ENCODE measurements around the gene ITGA8. TPM values are rescaled to one million over a fixed set of nuclear protein-coding genes. Genes with fewer than 3 reads are reported as not detected.
A peak's percentile ranks its signal among the peaks of the same experiment; 100 is the strongest.

Gene ITGA8
- total and polyA plus RNA-seq, 9 of the 15 experiments (the other 6 are each of a cell fraction or from before 2014, with no cell fraction given) = 0.01 to 0.07 (median 0.04) TPM; not detected in 5

- Histone ChIP-seq H3K79me2 (ENCODE audit: control insufficient read depth, insufficient read depth, low read length) (no peaks in the 10 kb centered on the region), H3K4me3 (no peak overlapping the region), H4K20me1 (replicated peaks; ENCODE audit: control insufficient read depth, insufficient read depth, low read length) (no peaks in the 10 kb centered on the region), H3K4me2 (ENCODE audit: insufficient read depth, low read length) (no peak overlapping the region), H3K27me3 (ENCODE audit: control insufficient read depth in 2 of 2, insufficient read depth in 2 of 2, low read length in 2 of 2) (no peaks in the 10 kb centered on the region), H3K4me1 (replicated peaks in 1 of 2; ENCODE audit: control insufficient read depth in 2 of 2, insufficient read depth in 2 of 2, low read length in 2 of 2) (peaks cover 8 to 43% of the 10 kb centered on the region in 2 experiments), H3K27ac (ENCODE audit: extremely low read depth, low read depth, low read length) (no peak overlapping the region), H2AFZ (ENCODE audit: low read depth, low read length) (peak overlapping the region; percentile 60; the same call in 1 of the 2 replicates), H3K9me3 (replicated peaks; ENCODE audit: control insufficient read depth, insufficient read depth, low read depth, low read length) (no peaks in the 10 kb centered on the region), H3K36me3 (ENCODE audit: control insufficient read depth, insufficient read depth, low read length) (no peaks in the 10 kb centered on the region), H3K9me1 (ENCODE audit: control insufficient read depth, insufficient read depth, low read length) (no peaks in the 10 kb centered on the region), H3K9ac (ENCODE audit: insufficient read depth in 1 of 2, low read depth in 2 of 2, low read length in 2 of 2) (no peak overlapping the region)
- intact Hi-C loops (cut with micrococcal nuclease) = no loop called here
- ChIA-PET CTCF (ENCODE audit: low intra/inter-chr PET ratio) (no interaction called here), POLR2A (no interaction called here)
- in situ Hi-C loops (cut with MboI) = no loop called here
- BruUV-seq (replicated peaks) = no TSS peak
- FAIRE-seq (no peak), DNase-seq (ENCODE audit: extremely low read depth in 1 of 4, low spot score in 3 of 4) (no peak), ATAC-seq (no peak)
- WGBS (ENCODE audit: insufficient coverage, low coverage, missing lambda C conversion rate) = 3% methylated on average over 4 of the region's 4 CpGs
- peak; percentile 75 for TF ChIP-seq NFIC (IDR thresholded peaks at IDR 0.05)
- no peak for TF ChIP-seq ZBTB11 (CRISPR knock-in tag; IDR thresholded peaks at IDR 0.05)
Measured at GRCh38 chr10:15487376-15487775, 232.3 kb downstream of the ITGA8 start.
